Measurements from ENCODE around the gene MEIS2. TPM values are rescaled to one million over a fixed set of nuclear protein-coding genes. Genes with fewer than 3 reads are reported as not detected.
"Not testable (repeated sequence)": the region's sequence is repeated elsewhere in the genome, so short reads cannot be mapped to it uniquely, and the experiment has no call there.

The MEIS2 gene
- total RNA-seq, 1 experiment from 2014 or later, result 23.1 TPM

DNA sequence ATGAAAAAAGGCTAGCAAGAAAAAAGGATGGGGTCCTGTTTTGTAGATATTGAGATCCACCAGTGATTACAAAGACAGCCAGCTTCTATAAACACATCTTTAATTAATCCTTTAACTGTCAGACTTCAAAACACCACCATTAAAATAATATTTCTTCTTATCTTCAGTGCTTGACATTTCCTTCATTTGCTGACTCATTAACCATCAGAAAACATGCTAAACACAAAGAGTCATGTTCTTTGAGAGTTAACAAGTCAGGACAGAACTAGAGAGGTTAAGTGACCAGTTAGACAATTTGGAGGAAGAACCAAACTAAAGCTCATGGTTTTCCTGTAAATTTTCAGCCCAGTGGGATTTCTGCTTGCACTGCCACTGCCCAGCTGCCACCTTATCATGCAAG lies 111.4 kb downstream of the MEIS2 start:
- H3K27ac Mint-ChIP-seq (ENCODE audit: unreplicated experiment), result no peak overlapping the region
- TF ChIP-seq, protein P1, sequence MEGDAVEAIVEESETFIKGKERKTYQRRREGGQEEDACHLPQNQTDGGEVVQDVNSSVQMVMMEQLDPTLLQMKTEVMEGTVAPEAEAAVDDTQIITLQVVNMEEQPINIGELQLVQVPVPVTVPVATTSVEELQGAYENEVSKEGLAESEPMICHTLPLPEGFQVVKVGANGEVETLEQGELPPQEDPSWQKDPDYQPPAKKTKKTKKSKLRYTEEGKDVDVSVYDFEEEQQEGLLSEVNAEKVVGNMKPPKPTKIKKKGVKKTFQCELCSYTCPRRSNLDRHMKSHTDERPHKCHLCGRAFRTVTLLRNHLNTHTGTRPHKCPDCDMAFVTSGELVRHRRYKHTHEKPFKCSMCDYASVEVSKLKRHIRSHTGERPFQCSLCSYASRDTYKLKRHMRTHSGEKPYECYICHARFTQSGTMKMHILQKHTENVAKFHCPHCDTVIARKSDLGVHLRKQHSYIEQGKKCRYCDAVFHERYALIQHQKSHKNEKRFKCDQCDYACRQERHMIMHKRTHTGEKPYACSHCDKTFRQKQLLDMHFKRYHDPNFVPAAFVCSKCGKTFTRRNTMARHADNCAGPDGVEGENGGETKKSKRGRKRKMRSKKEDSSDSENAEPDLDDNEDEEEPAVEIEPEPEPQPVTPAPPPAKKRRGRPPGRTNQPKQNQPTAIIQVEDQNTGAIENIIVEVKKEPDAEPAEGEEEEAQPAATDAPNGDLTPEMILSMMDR (IDR thresholded peaks at IDR 0.05; ENCODE audit: unreplicated experiment), result no peak
- intact Hi-C loops (cut with micrococcal nuclease; ENCODE audit: unreplicated experiment), result no loop called here
- BruUV-seq (replicated peaks), result no TSS peak
- no peaks in the 10 kb centered on the region for H3K27me3 Mint-ChIP-seq (ENCODE audit: unreplicated experiment)
- H3K9me3 Mint-ChIP-seq (ENCODE audit: low read depth, unreplicated experiment), result peaks cover 5% of the 10 kb centered on the region
- H3K36me3 Mint-ChIP-seq (ENCODE audit: insufficient read depth, unreplicated experiment), result no peaks in the 10 kb centered on the region
- no peaks in the 10 kb centered on the region for H3K4me1 Mint-ChIP-seq (ENCODE audit: low read depth, unreplicated experiment)
- no peak overlapping the region for H3K4me3 Mint-ChIP-seq (ENCODE audit: low read depth, unreplicated experiment)
- CTCF ChIA-PET, result no interaction called here
- DNase-seq, result no peak

GRCh38 chr15:36982430-36982829 lies 117.9 kb downstream of the MEIS2 start:
- CTCF ChIA-PET, result no interaction called here
- Mint-ChIP-seq H3K9me3 (ENCODE audit: low read depth, unreplicated experiment) (peaks cover 5% of the 10 kb centered on the region), H3K36me3 (ENCODE audit: insufficient read depth, unreplicated experiment) (no peaks in the 10 kb centered on the region), H3K4me1 (ENCODE audit: low read depth, unreplicated experiment) (no peaks in the 10 kb centered on the region), H3K27me3 (ENCODE audit: unreplicated experiment) (no peaks in the 10 kb centered on the region), H3K27ac (ENCODE audit: unreplicated experiment) (no peak overlapping the region), H3K4me3 (ENCODE audit: low read depth, unreplicated experiment) (no peak overlapping the region)
- TF ChIP-seq, protein P1 (IDR thresholded peaks at IDR 0.05; ENCODE audit: unreplicated experiment), result no peak
- no peak for DNase-seq
- BruUV-seq (replicated peaks), result no TSS peak
- intact Hi-C loops (cut with micrococcal nuclease; ENCODE audit: unreplicated experiment), result no loop called here

- DNase-seq; BruUV-seq (replicated peaks); H3K36me3 Mint-ChIP-seq (ENCODE audit: insufficient read depth, unreplicated experiment); H3K27me3 Mint-ChIP-seq (ENCODE audit: unreplicated experiment); H3K9me3 Mint-ChIP-seq (ENCODE audit: low read depth, unreplicated experiment); intact Hi-C loops (cut with micrococcal nuclease; ENCODE audit: unreplicated experiment); H3K4me3 Mint-ChIP-seq (ENCODE audit: low read depth, unreplicated experiment); H3K4me1 Mint-ChIP-seq (ENCODE audit: low read depth, unreplicated experiment); CTCF ChIA-PET; H3K27ac Mint-ChIP-seq (ENCODE audit: unreplicated experiment): not testable (repeated sequence)
Measured at GRCh38 chr15:36980281-36980680, 120.1 kb downstream of the MEIS2 start.

DNA sequence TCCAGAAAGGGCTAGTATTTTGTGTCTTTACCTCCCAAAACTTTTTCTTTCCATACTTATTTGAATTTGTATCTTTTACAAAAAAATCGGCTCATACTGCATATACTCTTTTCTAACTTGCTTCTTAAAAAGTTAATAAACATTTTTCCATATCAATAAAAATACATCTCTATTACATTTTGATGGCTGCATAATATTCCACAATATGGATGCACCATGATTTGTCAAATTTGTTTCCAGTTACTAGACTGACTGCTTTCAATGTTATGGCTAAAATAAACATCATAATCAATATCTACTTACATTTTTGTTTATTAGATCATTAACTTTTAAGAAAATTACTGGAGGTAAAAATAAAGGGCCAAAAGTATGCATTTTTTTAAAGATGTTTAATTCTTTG lies 121.7 kb downstream of the MEIS2 start:
- Mint-ChIP-seq H3K4me3 (ENCODE audit: low read depth, unreplicated experiment) (no peak overlapping the region), H3K4me1 (ENCODE audit: low read depth, unreplicated experiment) (no peaks in the 10 kb centered on the region), H3K9me3 (ENCODE audit: low read depth, unreplicated experiment) (no peaks in the 10 kb centered on the region), H3K36me3 (ENCODE audit: insufficient read depth, unreplicated experiment) (no peaks in the 10 kb centered on the region), H3K27ac (ENCODE audit: unreplicated experiment) (no peak overlapping the region), H3K27me3 (ENCODE audit: unreplicated experiment) (no peaks in the 10 kb centered on the region)
- DNase-seq, result no peak
- BruUV-seq (replicated peaks), result no TSS peak
- intact Hi-C loops (cut with micrococcal nuclease; ENCODE audit: unreplicated experiment), result no loop called here
- CTCF ChIA-PET, result no interaction called here
- TF ChIP-seq, protein P1 (IDR thresholded peaks at IDR 0.05; ENCODE audit: unreplicated experiment), result no peak

DNA sequence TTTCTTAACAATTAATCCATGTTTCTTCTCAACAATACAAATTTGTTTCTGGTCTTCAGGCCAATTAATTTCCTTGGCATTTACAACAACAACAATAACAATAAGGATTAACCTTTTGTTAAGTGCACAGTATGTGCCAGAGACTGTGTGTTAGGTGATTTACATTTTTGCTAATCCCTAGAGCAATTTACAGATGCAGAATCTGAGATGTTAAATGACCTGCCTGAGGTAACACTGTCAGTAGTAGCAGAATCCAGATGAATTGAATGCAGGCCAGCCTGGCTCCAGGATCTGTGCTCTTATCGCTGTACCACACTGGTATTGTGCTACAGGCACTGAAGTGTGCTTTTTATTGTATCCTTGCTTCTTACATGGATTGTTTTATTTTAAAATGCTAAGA lies 122.2 kb downstream of the MEIS2 start:
- CTCF ChIA-PET, result no interaction called here
- H3K9me3 Mint-ChIP-seq (ENCODE audit: low read depth, unreplicated experiment), result no peaks in the 10 kb centered on the region
- H3K27me3 Mint-ChIP-seq (ENCODE audit: unreplicated experiment), result no peaks in the 10 kb centered on the region
- H3K4me3 Mint-ChIP-seq (ENCODE audit: low read depth, unreplicated experiment), result no peak overlapping the region
- no peaks in the 10 kb centered on the region for H3K4me1 Mint-ChIP-seq (ENCODE audit: low read depth, unreplicated experiment)
- no peak for DNase-seq
- H3K36me3 Mint-ChIP-seq (ENCODE audit: insufficient read depth, unreplicated experiment), result no peaks in the 10 kb centered on the region
- intact Hi-C loops (cut with micrococcal nuclease; ENCODE audit: unreplicated experiment), result no loop called here
- TF ChIP-seq, protein P1 (IDR thresholded peaks at IDR 0.05; ENCODE audit: unreplicated experiment), result no peak
- H3K27ac Mint-ChIP-seq (ENCODE audit: unreplicated experiment), result no peak overlapping the region
- BruUV-seq (replicated peaks), result no TSS peak

Data from Calu3 (cell line).